T follicular helper cell (primary cell): ENCODE measurements around the gene STK17A.
A peak's percentile ranks its signal among the peaks of the same experiment; 100 is the strongest.
"Not testable (repeated sequence)": the region's sequence is repeated elsewhere in the genome, so short reads cannot be mapped to it uniquely, and the experiment has no call there.

Experiments used
- DNase-seq: peaks from one replicate; pipeline ENCODE4 v3.0.0-alpha.2; 2020; ENCODE audit warnings: low read depth

STK17A gene

GRCh38 chr7:43568529-43568928, 14.4 kb upstream of the STK17A start:
- no peak for DNase-seq

GRCh38 chr7:43569424-43569823, 13.5 kb upstream of the STK17A start:
- DNase-seq, result no peak

- no peak for DNase-seq
These were observed 12.1 kb upstream of the STK17A start for GRCh38 chr7:43570688-43571365.

- no peak for DNase-seq
These were observed 10.3 kb upstream of the STK17A start for GRCh38 chr7:43572516-43573049.

GRCh38 chr7:43573832-43574231, 9.1 kb upstream of the STK17A start:
- not testable (repeated sequence) for DNase-seq

- DNase-seq, result no peak
These were observed 7.4 kb upstream of the STK17A start for GRCh38 chr7:43575506-43575905.

- DNase-seq, result no peak
These were observed 6.7 kb upstream of the STK17A start for GRCh38 chr7:43576241-43576640.

- DNase-seq, result no peak
These were observed 5.4 kb upstream of the STK17A start for GRCh38 chr7:43577485-43577951.

GRCh38 chr7:43583424-43584194, 701 bp downstream of the STK17A start:
- peak; percentile 59 for DNase-seq

- DNase-seq, result peak; percentile 27
These were observed 1.3 kb downstream of the STK17A start for GRCh38 chr7:43584195-43584586.

- DNase-seq, result not testable (repeated sequence)
These were observed 1.8 kb downstream of the STK17A start for GRCh38 chr7:43584733-43585132.

- DNase-seq, result no peak
These were observed 2.7 kb downstream of the STK17A start for GRCh38 chr7:43585562-43585961.

GRCh38 chr7:43586251-43586900, 3.5 kb downstream of the STK17A start:
- DNase-seq, result no peak

GRCh38 chr7:43588477-43589132, 5.7 kb downstream of the STK17A start:
- DNase-seq, result no peak

- DNase-seq, result no peak
These were observed 6.2 kb downstream of the STK17A start for GRCh38 chr7:43589133-43589478.

GRCh38 chr7:43589728-43590127, 6.8 kb downstream of the STK17A start:
- no peak for DNase-seq

- DNase-seq, result no peak
These were observed 8.1 kb downstream of the STK17A start for GRCh38 chr7:43590862-43591557.

- no peak for DNase-seq
These were observed 8.8 kb downstream of the STK17A start for GRCh38 chr7:43591558-43592180.

GRCh38 chr7:43592326-43592725, 9.4 kb downstream of the STK17A start:
- no peak for DNase-seq

- no peak for DNase-seq
These were observed 10.1 kb downstream of the STK17A start for GRCh38 chr7:43593010-43593409.

- no peak for DNase-seq
These were observed 11.1 kb downstream of the STK17A start for GRCh38 chr7:43594020-43594419.
